H9 (cell line): ENCODE measurements around the gene LHPP. TPM values are rescaled to one million over a fixed set of nuclear protein-coding genes. Genes with fewer than 3 reads are reported as not detected.

Experiments
- DNase-seq: peaks from one replicate; pipeline ENCODE4 v3.0.0-alpha.2; 2017
- H2AFZ ChIP-seq: one replicate; pipeline ENCODE4 v1.6.1; 2013; ENCODE audit warnings: mild to moderate bottlenecking, low read length, control low read depth, moderate library complexity
- H2AK5ac ChIP-seq: 2 replicates; pipeline ENCODE4 v1.6.1; 2013; ENCODE audit warnings: low read length, control low read depth, mixed read lengths; ENCODE audit not compliant: insufficient read length
- H2BK120ac ChIP-seq: one replicate; pipeline ENCODE4 v1.6.1; 2013; ENCODE audit warnings: low read depth, mild to moderate bottlenecking, low read length, control low read depth, inconsistent platforms; ENCODE audit not compliant: poor library complexity, severe bottlenecking
- H2BK12ac ChIP-seq: 2 replicates; pipeline ENCODE4 v1.6.1; 2013; ENCODE audit warnings: low read length, control low read depth, mixed read lengths, low read depth; ENCODE audit not compliant: insufficient read length
- H2BK15ac ChIP-seq: 2 replicates; pipeline ENCODE4 v1.6.1; 2013; ENCODE audit warnings: low read depth, low read length, control low read depth
- H2BK20ac ChIP-seq: one replicate; pipeline ENCODE4 v1.6.1; 2013; ENCODE audit warnings: low read depth, mild to moderate bottlenecking, low read length, control low read depth, inconsistent platforms; ENCODE audit not compliant: poor library complexity, severe bottlenecking
- H2BK5ac ChIP-seq: 2 replicates; pipeline ENCODE4 v1.6.1; 2013; ENCODE audit warnings: low read length, control low read depth, mixed read lengths; ENCODE audit not compliant: insufficient read length
- H3K14ac ChIP-seq: 2 replicates; pipeline ENCODE4 v1.6.1; 2013; ENCODE audit warnings: low read length, control low read depth; ENCODE audit not compliant: insufficient read depth
- H3K18ac ChIP-seq: 2 replicates; pipeline ENCODE4 v1.6.1; 2013; ENCODE audit warnings: low read depth, mild to moderate bottlenecking, mixed read lengths, low read length, control low read depth; ENCODE audit not compliant: insufficient read length
- H3K23ac ChIP-seq: 2 replicates; pipeline ENCODE4 v1.6.1; 2013; ENCODE audit warnings: low read length, control low read depth, mixed read lengths, low read depth; ENCODE audit not compliant: insufficient read length
- H3K23me2 ChIP-seq: 2 replicates; pipeline ENCODE4 v1.6.1; 2013; ENCODE audit warnings: low read depth, mild to moderate bottlenecking, mixed read lengths, low read length, control low read depth; ENCODE audit not compliant: insufficient read length, poor library complexity, severe bottlenecking
- H3K27ac ChIP-seq: 2 replicates; pipeline ENCODE4 v1.5.1; 2013; ENCODE audit warnings: low read length, control low read depth, mixed read lengths, low read depth; ENCODE audit not compliant: insufficient read length
- H3K27me3 ChIP-seq: 2 replicates; pipeline ENCODE4 v1.6.1; 2013; ENCODE audit warnings: low read length, control low read depth, inconsistent platforms; ENCODE audit not compliant: insufficient read depth
- H3K4ac ChIP-seq: 2 replicates; pipeline ENCODE4 v1.6.1; 2013; ENCODE audit warnings: low read depth, mild to moderate bottlenecking, control low read depth, inconsistent platforms, low read length, moderate library complexity
- H3K4me1 ChIP-seq: 2 replicates; pipeline ENCODE4 v1.6.1; 2013; ENCODE audit warnings: low read length, control low read depth, inconsistent platforms; ENCODE audit not compliant: insufficient read depth
- H3K4me2 ChIP-seq: 2 replicates; pipeline ENCODE4 v1.6.1; 2013; ENCODE audit warnings: low read length, control low read depth, mixed read lengths; ENCODE audit not compliant: insufficient read length, insufficient read depth
- H3K56ac ChIP-seq: 2 replicates; pipeline ENCODE4 v1.6.1; 2013; ENCODE audit warnings: low read depth, mild to moderate bottlenecking, mixed read lengths, low read length, control low read depth; ENCODE audit not compliant: insufficient read length
- H3K79me1 ChIP-seq: 2 replicates; pipeline ENCODE4 v1.6.1; 2013; ENCODE audit warnings: low read depth, mild to moderate bottlenecking, moderate library complexity, low read length, control low read depth, inconsistent platforms; ENCODE audit not compliant: insufficient read depth, poor library complexity, severe bottlenecking
- H3K79me2 ChIP-seq: 2 replicates; pipeline ENCODE4 v1.6.1; 2013; ENCODE audit warnings: low read length, control low read depth, inconsistent platforms; ENCODE audit not compliant: insufficient read depth
- H3K9ac ChIP-seq: 2 replicates; pipeline ENCODE4 v1.6.1; 2013; ENCODE audit warnings: low read length, control low read depth, mixed read lengths; ENCODE audit not compliant: insufficient read length; ENCODE audit errors: extremely low read depth
- H3K9me3 ChIP-seq: one replicate; pipeline ENCODE4 v1.6.1; 2013; ENCODE audit warnings: low read depth, low read length, inconsistent platforms; ENCODE audit not compliant: control insufficient read depth
- H3T11ph ChIP-seq: one replicate; pipeline ENCODE4 v1.6.1; 2013; ENCODE audit warnings: mild to moderate bottlenecking, low read length, control low read depth, inconsistent platforms
- H4K20me1 ChIP-seq: one replicate; pipeline ENCODE4 v1.6.1; 2013; ENCODE audit not compliant: control insufficient read depth, insufficient read length, insufficient read depth
- H4K5ac ChIP-seq: 2 replicates; pipeline ENCODE4 v1.6.1; 2013; ENCODE audit warnings: low read depth, mild to moderate bottlenecking, mixed read lengths, low read length, control low read depth; ENCODE audit not compliant: insufficient read length
- H4K8ac ChIP-seq: replicated peaks from 2 replicates; pipeline ENCODE4 v1.6.1; 2013; ENCODE audit warnings: low read length, control low read depth, mixed read lengths, low read depth; ENCODE audit not compliant: insufficient read length
- H4K91ac ChIP-seq: 2 replicates; pipeline ENCODE4 v1.6.1; 2013; ENCODE audit warnings: low read depth, mild to moderate bottlenecking, moderate library complexity, mixed read lengths, low read length, control low read depth; ENCODE audit not compliant: insufficient read length
- H3K27ac Mint-ChIP-seq, 3 experiments: 2 replicates in 2 of 3; 3 replicates in 1 of 3; pipeline ENCODE4 v1.8.0; 2020 to 2021; ENCODE audit warnings: mixed read lengths in 3 of 3, mild to moderate bottlenecking in 1 of 3, moderate library complexity in 1 of 3
- H3K27me3 Mint-ChIP-seq: 2 replicates; pipeline ENCODE4 v1.8.0; 2021; ENCODE audit warnings: low read depth, mild to moderate bottlenecking, moderate library complexity, mixed read lengths
- H3K36me3 Mint-ChIP-seq, 3 experiments: 2 replicates in 2 of 3; 3 replicates in 1 of 3; pipeline ENCODE4 v1.8.0; 2020 to 2021; ENCODE audit warnings: low read depth in 3 of 3, mixed read lengths in 3 of 3; ENCODE audit not compliant: insufficient read depth in 1 of 3
- H3K4me1 Mint-ChIP-seq, 2 experiments: 2 replicates each; pipeline ENCODE4 v1.8.0; 2020; ENCODE audit warnings: mixed read lengths in 2 of 2
- H3K4me3 Mint-ChIP-seq, 2 experiments: 2 replicates in 1 of 2; 3 replicates in 1 of 2; pipeline ENCODE4 v1.8.0; 2020 to 2021; ENCODE audit warnings: mild to moderate bottlenecking in 2 of 2, mixed read lengths in 2 of 2, moderate library complexity in 1 of 2
- H3K9me3 Mint-ChIP-seq, 2 experiments: 2 replicates in 1 of 2; 3 replicates in 1 of 2; pipeline ENCODE4 v1.8.0; 2020; ENCODE audit warnings: mild to moderate bottlenecking in 2 of 2, mixed read lengths in 2 of 2, moderate library complexity in 1 of 2
- WGBS: extraction: QIAGEN DNeasy Blood & Tissue Kit; methylation state at CpG from one replicate; pipeline ENCODE4 v1.1.7; 2013; ENCODE audit warnings: missing lambda C conversion rate, low lambda C conversion rate, mixed read lengths; ENCODE audit not compliant: insufficient read length; ENCODE audit errors: extremely low coverage; 5-methylcytosine and 5-hydroxymethylcytosine counted together
- total RNA-seq: library from RNA; stranded (reverse); gene quantifications from 2 replicates; pipeline ENCODE4 v1.2.1, GENCODE V29; 2021
- TF ChIP-seq, protein P1 (sequence below): fragments of 200-600 bp; sonication (generic); conservative IDR thresholded peaks from 3 replicates; pipeline ENCODE4 v1.8.0; 2021; ENCODE audit warnings: antibody characterized with exemption, mild to moderate bottlenecking

LHPP gene
- total RNA-seq, 1 experiment from 2014 or later, result 29.6 TPM

DNA sequence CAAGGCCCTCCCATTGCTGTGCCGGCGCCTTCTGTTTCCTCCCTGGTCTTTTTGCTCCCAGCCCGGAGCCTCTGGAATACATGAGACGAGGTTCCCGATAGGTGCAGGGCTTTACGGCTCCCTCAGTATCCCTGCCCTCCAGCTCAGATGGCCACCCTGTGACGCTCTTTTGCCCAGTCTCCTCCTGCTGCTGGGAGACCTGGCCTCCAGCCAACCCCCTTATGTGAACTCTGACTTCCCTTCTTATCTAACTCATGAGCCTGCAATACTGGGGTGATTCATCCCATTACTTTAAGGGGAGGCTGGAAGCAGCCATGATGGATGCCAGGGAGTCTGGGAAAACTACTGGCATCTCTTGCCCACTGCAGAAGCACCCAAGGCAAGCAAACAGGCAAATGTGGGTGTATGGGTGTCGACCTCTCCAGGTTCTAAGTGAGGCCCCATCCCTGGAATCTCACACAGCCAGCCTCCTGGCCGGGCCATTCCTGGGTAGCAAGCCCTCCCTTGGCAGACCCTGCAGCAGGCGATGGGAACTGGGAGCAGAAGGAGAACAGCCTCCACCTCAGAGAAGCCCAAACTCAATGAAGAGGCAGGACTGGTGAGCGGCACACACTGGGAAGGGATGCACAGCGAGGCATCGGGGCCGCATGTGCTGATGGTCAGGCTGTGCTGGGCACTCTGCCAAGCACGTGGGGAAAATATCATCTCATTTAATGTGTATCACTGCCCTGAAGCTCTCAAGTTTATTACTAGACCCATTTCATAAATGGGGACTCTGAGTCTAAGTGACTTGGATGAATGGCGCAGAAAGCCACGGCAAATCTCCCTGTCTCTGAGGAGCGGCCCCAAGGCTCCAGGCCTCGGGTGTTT, 185.1 kb downstream of the LHPP start:
- no peak overlapping the region for H2AFZ ChIP-seq
- no peak overlapping the region for H2BK120ac ChIP-seq
- no peak overlapping the region for H3K23ac ChIP-seq
- Mint-ChIP-seq H3K27ac (peak overlapping the region in 2 of 3 experiments; percentile 27 to 83; a peak in 3 of 7 replicates), H3K36me3 (0 out of 7 replicates have a peak, but pooled peaks cover 0 to 2% (median 0%) of the 10 kb centered on the region in 3 experiments), H3K9me3 (no peaks in the 10 kb centered on the region), H3K27me3 (no peaks in the 10 kb centered on the region), H3K4me1 (peaks cover 26 to 43% of the 10 kb centered on the region in 2 experiments), H3K4me3 (no peak overlapping the region)
- no CpG with 5 or more reads among the region's 19 CpGs for WGBS
- no peak overlapping the region for H3K14ac ChIP-seq
- no peak overlapping the region for H4K5ac ChIP-seq
- no peak overlapping the region for H2BK20ac ChIP-seq
- peak overlapping the region; percentile 40 for H4K91ac ChIP-seq
- no peak overlapping the region for H3K18ac ChIP-seq
- no peak overlapping the region for H3K9ac ChIP-seq
- peaks cover 6% of the 10 kb centered on the region; the same call in 1 of the 2 replicates for H3K4me1 ChIP-seq
- no peak for DNase-seq
- TF ChIP-seq, protein P1, sequence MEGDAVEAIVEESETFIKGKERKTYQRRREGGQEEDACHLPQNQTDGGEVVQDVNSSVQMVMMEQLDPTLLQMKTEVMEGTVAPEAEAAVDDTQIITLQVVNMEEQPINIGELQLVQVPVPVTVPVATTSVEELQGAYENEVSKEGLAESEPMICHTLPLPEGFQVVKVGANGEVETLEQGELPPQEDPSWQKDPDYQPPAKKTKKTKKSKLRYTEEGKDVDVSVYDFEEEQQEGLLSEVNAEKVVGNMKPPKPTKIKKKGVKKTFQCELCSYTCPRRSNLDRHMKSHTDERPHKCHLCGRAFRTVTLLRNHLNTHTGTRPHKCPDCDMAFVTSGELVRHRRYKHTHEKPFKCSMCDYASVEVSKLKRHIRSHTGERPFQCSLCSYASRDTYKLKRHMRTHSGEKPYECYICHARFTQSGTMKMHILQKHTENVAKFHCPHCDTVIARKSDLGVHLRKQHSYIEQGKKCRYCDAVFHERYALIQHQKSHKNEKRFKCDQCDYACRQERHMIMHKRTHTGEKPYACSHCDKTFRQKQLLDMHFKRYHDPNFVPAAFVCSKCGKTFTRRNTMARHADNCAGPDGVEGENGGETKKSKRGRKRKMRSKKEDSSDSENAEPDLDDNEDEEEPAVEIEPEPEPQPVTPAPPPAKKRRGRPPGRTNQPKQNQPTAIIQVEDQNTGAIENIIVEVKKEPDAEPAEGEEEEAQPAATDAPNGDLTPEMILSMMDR, result no peak
- no peak overlapping the region for H3T11ph ChIP-seq
- no peaks in the 10 kb centered on the region for H3K9me3 ChIP-seq
- H2BK15ac ChIP-seq, result no peak overlapping the region
- no peak overlapping the region for H3K27ac ChIP-seq
- H4K20me1 ChIP-seq, result peaks cover 2% of the 10 kb centered on the region
- H2AK5ac ChIP-seq, result no peak overlapping the region
- H3K79me1 ChIP-seq, result no peaks in the 10 kb centered on the region
- H3K4ac ChIP-seq, result no peak overlapping the region
- H3K79me2 ChIP-seq, result no peaks in the 10 kb centered on the region
- H4K8ac ChIP-seq, result no peak overlapping the region
- H2BK12ac ChIP-seq, result no peak overlapping the region
- H3K56ac ChIP-seq, result no peak overlapping the region
- H3K4me2 ChIP-seq, result no peak overlapping the region
- H2BK5ac ChIP-seq, result no peak overlapping the region
- no peaks in the 10 kb centered on the region for H3K27me3 ChIP-seq
- H3K23me2 ChIP-seq, result no peaks in the 10 kb centered on the region
